Right lobe of liver (tissue), 6 donors: ENCODE measurements around the gene RSBN1L. TPM values are rescaled to one million over a fixed set of nuclear protein-coding genes. Genes with fewer than 3 reads are reported as not detected.
A peak's percentile ranks its signal among the peaks of the same experiment; 100 is the strongest.

Experiments
- ATAC-seq, 4 donors: fragments of 200-7000 bp; cut with Tn5 transposase; one replicate each; pipeline ENCODE4 v1.9.1; 2020; ENCODE audit warnings: mild to moderate bottlenecking in 4 of 4, moderate library complexity in 4 of 4
- DNase-seq, 3 donors: peaks; one replicate each; pipeline ENCODE4 v3.0.0-alpha.2; 2020
- H3K27ac ChIP-seq, 3 donors: fragments of 200-600 bp; one replicate each; pipeline ENCODE4 v1.8.0; 2022
- H3K27me3 ChIP-seq, 2 donors: fragments of 200-600 bp; one replicate each; pipeline ENCODE4 v1.8.0; 2022
- H3K36me3 ChIP-seq, 4 donors: fragments of 200-600 bp; sonication (generic) in 1 of 4; one replicate each; pipeline versions ENCODE4 v1.5.1 to v1.8.0; 2017 to 2022; ENCODE audit warnings: control low read depth in 1 of 4
- H3K4me1 ChIP-seq, 4 donors: fragments of 200-600 bp; sonication (generic) in 1 of 4; one replicate each; pipeline versions ENCODE4 v1.5.1 to v1.8.0; 2017 to 2022; ENCODE audit warnings: control low read depth in 1 of 4
- H3K4me3 ChIP-seq, 3 donors: fragments of 200-600 bp; one replicate each; pipeline ENCODE4 v1.8.0; 2022
- H3K9me3 ChIP-seq, 4 donors: fragments of 200-600 bp; sonication (generic) in 1 of 4; one replicate each; pipeline versions ENCODE4 v1.5.1 to v1.8.0; 2017 to 2022; ENCODE audit warnings: control low read depth in 1 of 4
- POLR2A ChIP-seq: fragments of 450-650 bp; IDR thresholded peaks from one replicate; pipeline ENCODE4 v1.6.1; 2017; ENCODE audit warnings: antibody characterized with exemption, mild to moderate bottlenecking
- WGBS: methylation state at CpG from one replicate; pipeline ENCODE4 v1.1.6; 2018; ENCODE audit warnings: low coverage, low lambda C conversion rate; ENCODE audit not compliant: insufficient coverage; ENCODE audit errors: missing lambda C conversion rate; 5-methylcytosine and 5-hydroxymethylcytosine counted together
- intact Hi-C, 2 donors: fragments of 100-400 bp; cut with DNase I; formaldehyde crosslinking; loops; one replicate each; pipeline versions ENCODE4 v1.11.2 to v1.14.1; 2022
- total RNA-seq, 6 experiments: library from RNA; depleted of rRNA in 2 of 6; stranded (reverse); fragments of >200 nt in 2 of 6; fragmentation: NEBNext Ultra II Directional in 3 of 6; extraction: Animal tissue kit (Norgen Biotek cat#: 25700) in 3 of 6; gene quantifications; one replicate each; pipeline versions ENCODE4 v1.1.0 to v1.2.4, GENCODE V29; 2016 to 2023
- TF ChIP-seq, protein P1 (sequence below), 4 donors: fragments of 200-600 bp in 3 of 4; fragments of 450-650 bp in 1 of 4; IDR thresholded peaks; one replicate each; pipeline versions ENCODE4 v1.5.1 to v1.8.0; 2016 to 2022; ENCODE audit warnings: antibody characterized with exemption in 4 of 4, mild to moderate bottlenecking in 2 of 4
- donor health status: DM: no; HTN: yes; CAD: no.
- donor health status: DM: no; HTN: no; CAD: no.
- donor health status: DM: no; HTN: no; CAD: no.
- donor health status: DM: no; HTN: yes; CAD: no.
- donor health status: DM: no; HTN: yes; CAD: no.

Gene RSBN1L
- total RNA-seq, 6 experiments from 2014 or later = 8.2 to 10.4 (median 8.8) TPM

GRCh38 chr7:77745746-77746145 is 49.5 kb downstream of the RSBN1L start:
- intact Hi-C loops = no loop called here
- DNase-seq (no peak), ATAC-seq (no peak)
- H3K27me3 ChIP-seq = no peaks in the 10 kb centered on the region
- H3K9me3 ChIP-seq = no peaks in the 10 kb centered on the region
- no peak overlapping the region for H3K4me3 ChIP-seq
- peaks cover 0 to 6% (median 2%) of the 10 kb centered on the region in 4 donors for H3K36me3 ChIP-seq
- peak overlapping the region in 1 of 3 donors; percentile 72 for H3K27ac ChIP-seq
- 95% methylated on average over 4 of the region's 4 CpGs for WGBS
- peaks cover 0 to 20% (median 4%) of the 10 kb centered on the region in 4 donors for H3K4me1 ChIP-seq
- TF ChIP-seq, protein P1, sequence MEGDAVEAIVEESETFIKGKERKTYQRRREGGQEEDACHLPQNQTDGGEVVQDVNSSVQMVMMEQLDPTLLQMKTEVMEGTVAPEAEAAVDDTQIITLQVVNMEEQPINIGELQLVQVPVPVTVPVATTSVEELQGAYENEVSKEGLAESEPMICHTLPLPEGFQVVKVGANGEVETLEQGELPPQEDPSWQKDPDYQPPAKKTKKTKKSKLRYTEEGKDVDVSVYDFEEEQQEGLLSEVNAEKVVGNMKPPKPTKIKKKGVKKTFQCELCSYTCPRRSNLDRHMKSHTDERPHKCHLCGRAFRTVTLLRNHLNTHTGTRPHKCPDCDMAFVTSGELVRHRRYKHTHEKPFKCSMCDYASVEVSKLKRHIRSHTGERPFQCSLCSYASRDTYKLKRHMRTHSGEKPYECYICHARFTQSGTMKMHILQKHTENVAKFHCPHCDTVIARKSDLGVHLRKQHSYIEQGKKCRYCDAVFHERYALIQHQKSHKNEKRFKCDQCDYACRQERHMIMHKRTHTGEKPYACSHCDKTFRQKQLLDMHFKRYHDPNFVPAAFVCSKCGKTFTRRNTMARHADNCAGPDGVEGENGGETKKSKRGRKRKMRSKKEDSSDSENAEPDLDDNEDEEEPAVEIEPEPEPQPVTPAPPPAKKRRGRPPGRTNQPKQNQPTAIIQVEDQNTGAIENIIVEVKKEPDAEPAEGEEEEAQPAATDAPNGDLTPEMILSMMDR (IDR thresholded peaks at IDR 0.05) = no peak

- no peak for TF ChIP-seq POLR2A
- TF ChIP-seq, protein P1 (IDR thresholded peaks at IDR 0.05) = no peak
- Histone ChIP-seq H3K27me3 (no peaks in the 10 kb centered on the region), H3K9me3 (no peaks in the 10 kb centered on the region), H3K4me3 (no peak overlapping the region), H3K4me1 (peaks cover 0 to 19% (median 4%) of the 10 kb centered on the region in 4 donors), H3K27ac (peak overlapping the region in 1 of 3 donors; percentile 72), H3K36me3 (peaks cover 0 to 6% (median 2%) of the 10 kb centered on the region in 4 donors)
- ATAC-seq (peak in 2 of 4 donors; percentile 66 to 67), DNase-seq (no peak)
- WGBS = 73% methylated on average over 6 of the region's 6 CpGs
- intact Hi-C loops = no loop called here
Observed at GRCh38 chr7:77746164-77746823, 50.0 kb downstream of the RSBN1L start.

GRCh38 chr7:77746824-77747165 is 50.5 kb downstream of the RSBN1L start:
- ATAC-seq (peak in 2 of 4 donors; percentile 17 to 37), DNase-seq (no peak)
- H3K4me1 ChIP-seq = peaks cover 0 to 19% (median 4%) of the 10 kb centered on the region in 4 donors
- H3K4me3 ChIP-seq = no peak overlapping the region
- intact Hi-C loops = no loop called here
- H3K9me3 ChIP-seq = no peaks in the 10 kb centered on the region
- peaks cover 0 to 6% (median 2%) of the 10 kb centered on the region in 4 donors for H3K36me3 ChIP-seq
- 100% methylated on average over 1 of the region's 2 CpGs for WGBS
- H3K27ac ChIP-seq = peak overlapping the region in 1 of 3 donors; percentile 72
- TF ChIP-seq, protein P1 (IDR thresholded peaks at IDR 0.05) = no peak
- TF ChIP-seq POLR2A = no peak
- no peaks in the 10 kb centered on the region for H3K27me3 ChIP-seq

GRCh38 chr7:77747178-77747577 is 50.9 kb downstream of the RSBN1L start:
- Histone ChIP-seq H3K9me3 (no peaks in the 10 kb centered on the region), H3K27me3 (no peaks in the 10 kb centered on the region), H3K4me1 (peaks cover 0 to 19% (median 4%) of the 10 kb centered on the region in 4 donors), H3K4me3 (no peak overlapping the region), H3K36me3 (peaks cover 0 to 6% (median 2%) of the 10 kb centered on the region in 4 donors), H3K27ac (peak overlapping the region in 2 of 3 donors; percentile 25 to 72)
- DNase-seq (no peak), ATAC-seq (peak; percentile 46 to 65 (median 54))
- TF ChIP-seq, protein P1 (IDR thresholded peaks at IDR 0.05) = no peak
- no peak for TF ChIP-seq POLR2A
- WGBS = 27% methylated on average over 2 of the region's 2 CpGs
- intact Hi-C loops = no loop called here
